GM13976 (cell line): ENCODE measurements around the gene RALB.

Source experiments
- DNase-seq: peaks from one replicate; pipeline ENCODE4 v3.0.0; 2012; ENCODE audit warnings: low spot score
- in situ Hi-C: fragments of 300-500 bp; cut with MboI; formaldehyde crosslinking; loops from one replicate; pipeline ENCODE4 v1.12.0; 2022; ENCODE audit warnings: low sequenced_read_pairs, mixed read lengths, inconsistent platforms; ENCODE audit not compliant: unreplicated experiment
- TF ChIP-seq, protein P1 (sequence below): IDR thresholded peaks from 2 replicates; pipeline ENCODE4 v1.5.1; 2012; ENCODE audit warnings: borderline replicate concordance, mild to moderate bottlenecking; ENCODE audit not compliant: insufficient read depth; ENCODE audit errors: extremely low read depth, missing control alignments, control extremely low read depth

Gene RALB

GRCh38 chr2:120262150-120262549 is 9.5 kb downstream of the RALB start:
- no peak for DNase-seq
- TF ChIP-seq, protein P1, sequence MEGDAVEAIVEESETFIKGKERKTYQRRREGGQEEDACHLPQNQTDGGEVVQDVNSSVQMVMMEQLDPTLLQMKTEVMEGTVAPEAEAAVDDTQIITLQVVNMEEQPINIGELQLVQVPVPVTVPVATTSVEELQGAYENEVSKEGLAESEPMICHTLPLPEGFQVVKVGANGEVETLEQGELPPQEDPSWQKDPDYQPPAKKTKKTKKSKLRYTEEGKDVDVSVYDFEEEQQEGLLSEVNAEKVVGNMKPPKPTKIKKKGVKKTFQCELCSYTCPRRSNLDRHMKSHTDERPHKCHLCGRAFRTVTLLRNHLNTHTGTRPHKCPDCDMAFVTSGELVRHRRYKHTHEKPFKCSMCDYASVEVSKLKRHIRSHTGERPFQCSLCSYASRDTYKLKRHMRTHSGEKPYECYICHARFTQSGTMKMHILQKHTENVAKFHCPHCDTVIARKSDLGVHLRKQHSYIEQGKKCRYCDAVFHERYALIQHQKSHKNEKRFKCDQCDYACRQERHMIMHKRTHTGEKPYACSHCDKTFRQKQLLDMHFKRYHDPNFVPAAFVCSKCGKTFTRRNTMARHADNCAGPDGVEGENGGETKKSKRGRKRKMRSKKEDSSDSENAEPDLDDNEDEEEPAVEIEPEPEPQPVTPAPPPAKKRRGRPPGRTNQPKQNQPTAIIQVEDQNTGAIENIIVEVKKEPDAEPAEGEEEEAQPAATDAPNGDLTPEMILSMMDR, result no peak
- in situ Hi-C loops, result no loop called here

DNA sequence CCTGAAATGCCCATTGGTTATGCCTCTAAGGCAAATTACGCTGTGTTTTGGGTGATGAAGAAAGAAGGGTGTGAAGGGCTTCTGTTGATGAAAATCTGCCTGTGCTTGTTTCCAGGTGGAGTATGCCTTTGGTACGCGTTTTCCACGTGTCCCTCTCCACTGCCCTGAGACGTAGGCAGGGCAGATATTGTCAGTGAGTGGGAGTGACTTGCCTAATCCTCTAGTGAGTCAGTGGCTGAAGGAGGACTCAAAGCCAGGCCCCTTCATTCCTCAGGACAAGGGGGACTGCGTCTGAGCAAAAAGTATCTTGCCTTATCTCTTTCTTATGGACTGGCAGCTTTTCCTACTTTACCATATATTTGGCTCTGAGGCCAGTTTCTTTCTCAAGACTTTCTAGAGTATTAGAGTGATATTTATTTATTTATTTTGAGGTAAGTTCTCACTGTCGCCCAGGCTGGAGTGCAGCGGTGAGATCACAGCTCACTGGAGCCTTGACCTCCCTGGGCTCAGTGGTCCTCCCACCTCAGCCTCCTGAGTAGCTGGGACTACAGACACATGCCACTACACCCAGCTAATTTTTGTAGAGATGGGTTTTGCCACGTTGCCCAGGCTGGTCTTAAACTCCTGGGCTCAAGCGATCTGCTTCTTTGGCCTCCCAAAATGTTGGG is 10.2 kb downstream of the RALB start:
- TF ChIP-seq, protein P1, result no peak
- DNase-seq, result no peak
- in situ Hi-C loops, result no loop called here

DNA sequence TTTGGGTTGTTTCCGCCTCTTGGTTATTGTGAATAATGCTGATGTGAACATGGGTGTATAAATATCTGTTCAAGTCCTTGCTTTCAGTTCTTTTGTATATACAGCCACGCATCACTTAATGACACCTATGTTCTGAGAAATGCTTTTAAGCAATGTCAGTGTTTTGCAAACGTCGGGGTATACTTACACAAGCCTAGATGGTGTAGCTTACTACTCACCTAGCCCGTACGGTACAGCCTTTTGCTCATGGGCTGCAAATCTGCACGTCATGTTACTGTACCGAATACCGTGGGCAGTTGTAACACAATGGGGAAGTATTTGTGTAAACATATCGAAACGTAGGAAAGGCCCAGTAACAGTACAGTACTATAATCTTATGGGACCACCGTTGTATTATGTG is 12.4 kb downstream of the RALB start:
- in situ Hi-C loops, result no loop called here
- TF ChIP-seq, protein P1, result no peak
- no peak for DNase-seq

- in situ Hi-C loops, result no loop called here
- DNase-seq, result no peak
- TF ChIP-seq, protein P1, result no peak
These were observed 14.7 kb downstream of the RALB start for GRCh38 chr2:120267348-120267747.

GRCh38 chr2:120269076-120269744 is 16.6 kb downstream of the RALB start:
- TF ChIP-seq, protein P1, result no peak
- DNase-seq, result no peak
- in situ Hi-C loops, result no loop called here

DNA sequence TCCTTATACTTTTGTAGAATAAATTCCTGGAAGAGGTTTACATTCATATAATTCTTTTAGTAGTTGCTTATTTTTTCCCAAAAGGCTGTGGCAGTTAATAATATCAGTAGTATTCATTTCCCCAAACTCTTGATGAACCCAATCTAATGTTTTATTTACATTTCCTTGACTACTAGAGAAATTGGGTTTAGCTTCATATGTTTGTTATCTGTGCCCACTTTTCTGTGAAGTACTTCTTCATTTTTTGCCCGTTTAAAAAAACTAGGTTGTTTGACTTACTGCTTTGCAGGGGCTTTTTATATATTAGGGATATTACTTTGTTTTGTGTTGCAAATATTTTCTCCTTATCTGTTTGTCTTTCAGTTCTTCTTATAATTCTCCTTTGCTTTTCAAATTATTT is 17.2 kb downstream of the RALB start:
- DNase-seq, result no peak
- in situ Hi-C loops, result no loop called here
- TF ChIP-seq, protein P1, result no peak
